ENCODE results near the gene C18orf63.

DNA sequence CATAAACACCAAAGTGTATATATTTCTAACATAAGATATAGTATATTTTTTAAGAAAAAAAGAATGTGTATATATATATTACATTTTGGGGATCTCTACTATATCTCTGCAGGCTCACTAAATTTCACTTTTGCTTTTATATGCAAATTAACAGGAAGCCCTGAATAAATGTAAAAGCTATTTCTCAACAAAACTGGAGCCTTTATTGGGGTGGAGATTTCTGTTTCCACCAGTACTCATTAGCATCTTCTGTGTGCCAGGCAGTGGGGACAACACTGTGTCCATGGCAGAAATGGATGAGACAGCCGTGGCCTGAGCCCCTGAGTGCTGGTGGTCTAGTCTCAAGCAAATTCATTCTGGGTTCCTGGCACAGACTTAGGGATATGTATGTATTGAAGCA, 41.3 kb downstream of the C18orf63 start:
- no peak for TF ChIP-seq POLR2AphosphoS5 (IDR thresholded peaks at IDR 0.05; ENCODE audit: low read depth, low read length)
- TF ChIP-seq, protein P1, sequence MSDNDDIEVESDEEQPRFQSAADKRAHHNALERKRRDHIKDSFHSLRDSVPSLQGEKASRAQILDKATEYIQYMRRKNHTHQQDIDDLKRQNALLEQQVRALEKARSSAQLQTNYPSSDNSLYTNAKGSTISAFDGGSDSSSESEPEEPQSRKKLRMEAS (IDR thresholded peaks at IDR 0.05) = no peak
- TF ChIP-seq, protein P2, sequence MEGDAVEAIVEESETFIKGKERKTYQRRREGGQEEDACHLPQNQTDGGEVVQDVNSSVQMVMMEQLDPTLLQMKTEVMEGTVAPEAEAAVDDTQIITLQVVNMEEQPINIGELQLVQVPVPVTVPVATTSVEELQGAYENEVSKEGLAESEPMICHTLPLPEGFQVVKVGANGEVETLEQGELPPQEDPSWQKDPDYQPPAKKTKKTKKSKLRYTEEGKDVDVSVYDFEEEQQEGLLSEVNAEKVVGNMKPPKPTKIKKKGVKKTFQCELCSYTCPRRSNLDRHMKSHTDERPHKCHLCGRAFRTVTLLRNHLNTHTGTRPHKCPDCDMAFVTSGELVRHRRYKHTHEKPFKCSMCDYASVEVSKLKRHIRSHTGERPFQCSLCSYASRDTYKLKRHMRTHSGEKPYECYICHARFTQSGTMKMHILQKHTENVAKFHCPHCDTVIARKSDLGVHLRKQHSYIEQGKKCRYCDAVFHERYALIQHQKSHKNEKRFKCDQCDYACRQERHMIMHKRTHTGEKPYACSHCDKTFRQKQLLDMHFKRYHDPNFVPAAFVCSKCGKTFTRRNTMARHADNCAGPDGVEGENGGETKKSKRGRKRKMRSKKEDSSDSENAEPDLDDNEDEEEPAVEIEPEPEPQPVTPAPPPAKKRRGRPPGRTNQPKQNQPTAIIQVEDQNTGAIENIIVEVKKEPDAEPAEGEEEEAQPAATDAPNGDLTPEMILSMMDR (IDR thresholded peaks at IDR 0.05 in 2 of 3, conservative IDR thresholded peaks at IDR 0.05 in 1 of 3; ENCODE audit: borderline replicate concordance in 1 of 3, insufficient read depth in 1 of 3, low read depth in 2 of 3, low read length in 2 of 3) = no peak
- TF ChIP-seq YY1 (IDR thresholded peaks at IDR 0.05; ENCODE audit: extremely low read depth, insufficient replicate concordance, low read depth, low read length) = no peak
- TF ChIP-seq, protein P3, sequence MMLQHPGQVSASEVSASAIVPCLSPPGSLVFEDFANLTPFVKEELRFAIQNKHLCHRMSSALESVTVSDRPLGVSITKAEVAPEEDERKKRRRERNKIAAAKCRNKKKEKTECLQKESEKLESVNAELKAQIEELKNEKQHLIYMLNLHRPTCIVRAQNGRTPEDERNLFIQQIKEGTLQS (IDR thresholded peaks at IDR 0.05) = no peak
- no peak for TF ChIP-seq EGR1 (IDR thresholded peaks at IDR 0.05; ENCODE audit: low read depth)
- TF ChIP-seq EZH2 (IDR thresholded peaks at IDR 0.05) = no peak
- TF ChIP-seq EZH2phosphoT487 (IDR thresholded peaks at IDR 0.05; ENCODE audit: borderline replicate concordance) = no peak
- no peak for TF ChIP-seq ZBTB33 (IDR thresholded peaks at IDR 0.05; ENCODE audit: extremely low read depth, insufficient replicate concordance, low read length)
- no peak for TF ChIP-seq ZNF274 (IDR thresholded peaks at IDR 0.05; ENCODE audit: low read depth, low read length)
- no peak for TF ChIP-seq POLR2A (IDR thresholded peaks at IDR 0.05; ENCODE audit: borderline replicate concordance, extremely low read depth, insufficient read depth, insufficient read length)
- TF ChIP-seq SRF (IDR thresholded peaks at IDR 0.05; ENCODE audit: low read depth) = no peak

Data from HCT116 (cell line).